ENCODE results near the gene PCDHA5. TPM values are rescaled to one million over a fixed set of nuclear protein-coding genes. Genes with fewer than 3 reads are reported as not detected.
A peak's percentile ranks its signal among the peaks of the same experiment; 100 is the strongest.
"Not testable (repeated sequence)": the region's sequence is repeated elsewhere in the genome, so short reads cannot be mapped to it uniquely, and the experiment has no call there.

Gene PCDHA5
- total RNA-seq, 3 donors from 2014 or later, result 0.16 to 1.2 (median 0.66) TPM

DNA sequence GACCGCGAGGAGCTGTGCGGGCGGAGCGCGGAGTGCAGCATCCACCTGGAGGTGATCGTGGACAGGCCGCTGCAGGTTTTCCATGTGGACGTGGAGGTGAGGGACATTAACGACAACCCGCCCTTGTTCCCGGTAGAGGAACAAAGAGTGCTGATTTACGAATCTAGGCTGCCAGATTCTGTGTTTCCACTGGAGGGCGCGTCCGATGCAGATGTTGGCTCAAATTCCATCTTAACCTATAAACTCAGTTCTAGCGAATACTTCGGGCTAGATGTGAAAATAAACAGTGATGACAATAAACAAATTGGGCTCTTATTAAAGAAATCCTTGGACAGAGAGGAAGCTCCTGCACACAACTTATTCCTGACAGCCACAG, 6.9 kb downstream of the PCDHA5 start:
- Histone ChIP-seq H3K36me3 (no peaks in the 10 kb centered on the region), H3K27me3 (no peaks in the 10 kb centered on the region), H3K27ac (peak overlapping the region in 1 of 2 donors; percentile 25), H3K4me3 (peak overlapping the region in 2 of 3 donors; percentile 41 to 62), H3K4me1 (no peaks in the 10 kb centered on the region), H3K9me3 (peaks cover 30 to 65% of the 10 kb centered on the region in 2 donors)
- TF ChIP-seq POLR2A (IDR thresholded peaks at IDR 0.05) (no peak), POLR2AphosphoS5 (IDR thresholded peaks at IDR 0.05) (no peak)
- TF ChIP-seq, protein P1, sequence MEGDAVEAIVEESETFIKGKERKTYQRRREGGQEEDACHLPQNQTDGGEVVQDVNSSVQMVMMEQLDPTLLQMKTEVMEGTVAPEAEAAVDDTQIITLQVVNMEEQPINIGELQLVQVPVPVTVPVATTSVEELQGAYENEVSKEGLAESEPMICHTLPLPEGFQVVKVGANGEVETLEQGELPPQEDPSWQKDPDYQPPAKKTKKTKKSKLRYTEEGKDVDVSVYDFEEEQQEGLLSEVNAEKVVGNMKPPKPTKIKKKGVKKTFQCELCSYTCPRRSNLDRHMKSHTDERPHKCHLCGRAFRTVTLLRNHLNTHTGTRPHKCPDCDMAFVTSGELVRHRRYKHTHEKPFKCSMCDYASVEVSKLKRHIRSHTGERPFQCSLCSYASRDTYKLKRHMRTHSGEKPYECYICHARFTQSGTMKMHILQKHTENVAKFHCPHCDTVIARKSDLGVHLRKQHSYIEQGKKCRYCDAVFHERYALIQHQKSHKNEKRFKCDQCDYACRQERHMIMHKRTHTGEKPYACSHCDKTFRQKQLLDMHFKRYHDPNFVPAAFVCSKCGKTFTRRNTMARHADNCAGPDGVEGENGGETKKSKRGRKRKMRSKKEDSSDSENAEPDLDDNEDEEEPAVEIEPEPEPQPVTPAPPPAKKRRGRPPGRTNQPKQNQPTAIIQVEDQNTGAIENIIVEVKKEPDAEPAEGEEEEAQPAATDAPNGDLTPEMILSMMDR (IDR thresholded peaks at IDR 0.05), result no peak
- intact Hi-C loops (cut with DNase I; ENCODE audit: low total_unique reads), result no loop called here
- DNase-seq (ENCODE audit: low spot score in 2 of 2), result no peak

DNA sequence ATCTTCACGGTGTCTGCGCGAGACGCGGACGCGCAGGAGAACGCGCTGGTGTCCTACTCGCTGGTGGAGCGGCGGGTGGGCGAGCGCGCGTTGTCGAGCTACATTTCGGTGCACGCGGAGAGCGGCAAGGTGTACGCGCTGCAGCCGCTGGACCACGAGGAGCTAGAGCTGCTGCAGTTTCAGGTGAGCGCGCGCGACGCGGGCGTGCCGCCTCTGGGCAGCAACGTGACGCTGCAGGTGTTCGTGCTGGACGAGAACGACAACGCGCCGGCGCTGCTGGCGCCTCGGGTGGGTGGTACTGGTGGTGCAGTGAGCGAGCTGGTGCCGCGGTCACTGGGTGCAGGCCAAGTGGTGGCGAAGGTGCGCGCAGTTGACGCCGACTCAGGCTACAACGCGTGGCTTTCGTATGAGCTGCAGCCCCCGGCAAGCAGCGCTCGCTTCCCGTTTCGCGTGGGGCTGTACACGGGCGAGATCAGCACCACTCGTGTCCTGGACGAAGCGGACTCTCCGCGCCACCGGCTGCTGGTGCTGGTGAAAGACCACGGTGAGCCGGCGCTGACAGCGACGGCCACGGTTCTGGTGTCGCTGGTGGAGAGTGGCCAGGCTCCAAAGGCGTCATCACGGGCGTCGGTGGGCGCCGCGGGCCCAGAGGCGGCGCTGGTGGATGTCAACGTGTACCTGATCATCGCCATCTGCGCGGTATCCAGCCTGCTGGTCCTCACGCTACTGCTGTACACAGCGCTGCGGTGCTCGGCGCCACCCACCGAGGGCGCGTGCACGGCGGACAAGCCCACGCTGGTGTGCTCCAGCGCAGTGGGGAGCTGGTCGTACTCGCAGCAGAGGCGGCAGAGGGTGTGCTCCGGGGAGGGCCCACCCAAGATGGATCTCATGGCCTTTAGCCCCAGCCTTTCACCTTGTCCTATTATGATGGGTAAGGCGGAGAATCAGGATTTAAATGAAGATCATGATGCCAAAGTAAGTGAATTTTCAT, 8.4 kb downstream of the PCDHA5 start:
- H3K36me3 ChIP-seq; DNase-seq (ENCODE audit: low spot score in 2 of 2); H3K4me3 ChIP-seq; H3K27ac ChIP-seq; H3K4me1 ChIP-seq; intact Hi-C loops (cut with DNase I; ENCODE audit: low total_unique reads); H3K27me3 ChIP-seq: not testable (repeated sequence)
- H3K9me3 ChIP-seq, result peaks cover 33 to 74% of the 10 kb centered on the region in 2 donors

DNA sequence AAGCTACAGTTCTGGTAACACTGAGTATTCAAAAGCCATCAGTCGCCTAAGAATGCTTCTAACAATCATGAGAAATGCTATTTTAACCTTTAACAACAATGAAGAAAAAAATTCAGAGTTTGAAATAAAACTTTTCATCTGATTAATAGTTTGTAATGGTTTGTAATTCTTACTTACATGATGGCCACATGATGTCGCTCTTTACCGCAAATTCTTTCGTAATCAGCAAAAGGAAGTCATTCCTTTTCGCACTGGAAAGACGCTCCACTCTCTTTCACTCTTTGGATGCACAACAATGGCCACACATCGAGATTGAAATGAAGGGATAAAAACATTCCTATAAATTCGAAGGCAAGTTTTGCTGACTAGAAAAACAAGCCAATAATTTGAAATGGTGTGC, 12.6 kb downstream of the PCDHA5 start, which contains the start of gene PCDHA7:
PCDHA7 (plus strand) TSS at position 277 of the 400 bp plus-strand sequence; CDS start at position 392, 115 bp downstream.
- no peak within 1 kb of the TSS for H3K27ac ChIP-seq
- H3K9me3 ChIP-seq, result peaks cover 41 to 62% of the 10 kb centered on the region in 2 donors
- DNase-seq (ENCODE audit: low spot score in 2 of 2), result no peak
- H3K36me3 ChIP-seq, result no peaks in the 10 kb centered on the region
- H3K27me3 ChIP-seq, result no peaks in the 10 kb centered on the region
- TF ChIP-seq POLR2AphosphoS5 (IDR thresholded peaks at IDR 0.05) (no peak), POLR2A (IDR thresholded peaks at IDR 0.05) (no peak)
- H3K4me3 ChIP-seq, result peak within 1 kb of the TSS in 1 of 3 donors; percentile 10
- H3K4me1 ChIP-seq, result no peaks in the 10 kb centered on the region
- intact Hi-C loops (cut with DNase I; ENCODE audit: low total_unique reads), result no loop called here

DNA sequence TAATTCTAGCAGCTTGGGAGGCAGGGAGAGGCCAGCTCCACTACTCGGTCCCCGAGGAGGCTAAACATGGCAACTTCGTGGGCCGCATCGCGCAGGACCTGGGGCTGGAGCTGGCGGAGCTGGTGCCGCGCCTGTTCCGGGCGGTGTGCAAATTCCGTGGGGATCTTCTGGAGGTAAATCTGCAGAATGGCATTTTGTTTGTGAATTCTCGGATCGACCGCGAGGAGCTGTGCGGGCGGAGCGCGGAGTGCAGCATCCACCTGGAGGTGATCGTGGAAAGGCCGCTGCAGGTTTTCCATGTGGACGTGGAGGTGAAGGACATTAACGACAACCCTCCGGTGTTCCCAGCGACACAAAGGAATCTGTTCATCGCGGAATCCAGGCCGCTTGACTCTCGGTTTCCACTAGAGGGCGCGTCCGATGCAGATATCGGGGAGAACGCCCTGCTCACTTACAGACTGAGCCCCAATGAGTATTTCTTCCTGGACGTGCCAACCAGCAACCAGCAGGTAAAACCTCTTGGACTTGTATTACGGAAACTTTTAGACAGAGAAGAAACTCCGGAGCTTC, 13.1 kb downstream of the PCDHA5 start:
- H3K27ac ChIP-seq; intact Hi-C loops (cut with DNase I; ENCODE audit: low total_unique reads); H3K4me1 ChIP-seq; DNase-seq (ENCODE audit: low spot score in 2 of 2); H3K27me3 ChIP-seq; H3K36me3 ChIP-seq: not testable (repeated sequence)
- Histone ChIP-seq H3K4me3 (peak overlapping the region in 1 of 3 donors; percentile 10), H3K9me3 (peaks cover 37 to 57% of the 10 kb centered on the region in 2 donors)

DNA sequence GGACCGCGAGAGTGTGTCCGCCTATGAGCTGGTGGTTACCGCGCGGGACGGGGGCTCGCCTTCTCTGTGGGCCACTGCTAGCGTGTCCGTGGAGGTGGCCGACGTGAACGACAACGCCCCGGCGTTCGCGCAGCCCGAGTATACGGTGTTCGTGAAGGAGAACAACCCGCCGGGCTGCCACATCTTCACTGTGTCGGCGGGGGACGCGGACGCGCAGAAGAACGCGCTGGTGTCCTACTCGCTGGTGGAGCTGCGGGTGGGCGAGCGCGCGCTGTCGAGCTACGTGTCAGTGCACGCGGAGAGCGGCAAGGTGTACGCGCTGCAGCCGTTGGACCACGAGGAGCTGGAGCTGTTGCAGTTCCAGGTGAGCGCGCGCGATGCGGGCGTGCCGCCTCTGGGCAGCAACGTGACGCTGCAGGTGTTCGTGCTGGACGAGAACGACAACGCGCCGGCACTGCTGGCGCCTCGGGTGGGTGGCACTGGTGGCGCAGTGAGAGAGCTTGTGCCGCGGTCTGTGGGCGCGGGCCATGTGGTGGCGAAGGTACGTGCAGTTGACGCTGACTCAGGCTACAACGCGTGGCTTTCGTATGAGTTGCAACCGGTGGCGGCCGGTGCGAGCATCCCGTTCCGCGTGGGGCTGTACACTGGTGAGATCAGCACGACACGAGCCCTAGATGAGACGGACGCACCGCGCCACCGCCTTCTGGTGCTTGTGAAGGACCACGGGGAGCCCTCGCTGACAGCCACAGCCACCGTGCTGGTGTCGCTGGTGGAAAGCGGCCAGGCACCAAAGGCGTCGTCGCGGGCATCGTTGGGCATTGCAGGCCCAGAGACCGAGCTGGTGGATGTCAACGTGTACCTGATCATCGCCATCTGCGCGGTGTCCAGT, 14.5 kb downstream of the PCDHA5 start:
- intact Hi-C loops (cut with DNase I; ENCODE audit: low total_unique reads), result no loop called here
- Histone ChIP-seq H3K4me3 (no peak overlapping the region), H3K4me1 (no peaks in the 10 kb centered on the region), H3K27me3 (no peaks in the 10 kb centered on the region), H3K27ac (no peak overlapping the region), H3K36me3 (no peaks in the 10 kb centered on the region), H3K9me3 (peaks cover 28 to 62% of the 10 kb centered on the region in 2 donors)
- no peak for DNase-seq (ENCODE audit: low spot score in 2 of 2)
- TF ChIP-seq POLR2AphosphoS5 (IDR thresholded peaks at IDR 0.05), result no peak
- TF ChIP-seq POLR2A (IDR thresholded peaks at IDR 0.05), result no peak
- TF ChIP-seq, protein P1 (IDR thresholded peaks at IDR 0.05), result no peak

Data from breast epithelium (tissue), 4 donors.